Esophagus muscularis mucosa (tissue), 4 donors: ENCODE data around the gene PARP8. TPM values are rescaled to one million over a fixed set of nuclear protein-coding genes. Genes with fewer than 3 reads are reported as not detected.

ENCODE experiments used
- DNase-seq: peaks from one replicate; pipeline ENCODE4 v3.0.0-alpha.2; 2017; ENCODE audit errors: extremely low spot score
- H3K27ac ChIP-seq, 4 donors: fragments of 200-600 bp; sonication (generic); replicated peaks in 1 of 4; 1 replicate in 3 of 4; 2 replicates in 1 of 4; pipeline ENCODE4 v1.5.1; 2016 to 2019; ENCODE audit warnings: mild to moderate bottlenecking in 1 of 4
- H3K27me3 ChIP-seq, 4 donors: fragments of 200-600 bp; sonication (generic); one replicate each; pipeline versions ENCODE4 v1.5.1 to v1.6.0; 2016 to 2019
- H3K36me3 ChIP-seq, 4 donors: fragments of 200-600 bp; sonication (generic); one replicate each; pipeline ENCODE4 v1.5.1; 2016 to 2019
- H3K4me1 ChIP-seq, 4 donors: fragments of 200-600 bp; sonication (generic); one replicate each; pipeline ENCODE4 v1.5.1; 2016 to 2019
- H3K4me3 ChIP-seq, 4 donors: fragments of 200-600 bp; sonication (generic); 1 replicate in 2 of 4; 2 replicates in 2 of 4; pipeline ENCODE4 v1.5.1; 2016 to 2019; ENCODE audit warnings: mild to moderate bottlenecking in 4 of 4, moderate library complexity in 1 of 4
- H3K9me3 ChIP-seq, 4 donors: fragments of 200-600 bp; sonication (generic); 1 replicate in 3 of 4; 2 replicates in 1 of 4; pipeline ENCODE4 v1.5.1; 2016 to 2019
- CTCF ChIP-seq, 3 experiments: fragments of 200-600 bp in 2 of 3; fragments of 450-650 bp in 1 of 3; sonication (generic) in 2 of 3; IDR thresholded peaks; one replicate each; pipeline ENCODE4 v1.5.1; 2017 to 2019; ENCODE audit warnings: antibody characterized with exemption in 3 of 3, mild to moderate bottlenecking in 2 of 3, moderate library complexity in 1 of 3
- EP300 ChIP-seq: sonication (generic); formaldehyde crosslinking; IDR thresholded peaks from one replicate; pipeline ENCODE4 v1.6.1; 2017; ENCODE audit warnings: antibody characterized with exemption
- POLR2A ChIP-seq: fragments of 450-650 bp; IDR thresholded peaks from one replicate; pipeline ENCODE4 v1.6.1; 2017; ENCODE audit warnings: antibody characterized with exemption, moderate library complexity, mild to moderate bottlenecking, low read depth
- POLR2AphosphoS5 ChIP-seq, 2 donors: sonication (generic); formaldehyde crosslinking; IDR thresholded peaks; one replicate each; pipeline ENCODE4 v1.6.1; 2017; ENCODE audit warnings: antibody characterized with exemption in 2 of 2
- WGBS: methylation state at CpG from one replicate; pipeline ENCODE4 v1.1.5; 2018; 5-methylcytosine and 5-hydroxymethylcytosine counted together
- intact Hi-C: fragments of 100-400 bp; cut with DNase I; formaldehyde crosslinking; loops from one replicate; pipeline ENCODE4 v1.15.1; 2023
- total RNA-seq, 4 donors: library from RNA; depleted of rRNA; stranded (reverse); fragments of >200 nt; gene quantifications; one replicate each; pipeline versions ENCODE4 v1.1.0 to v1.2.1, GENCODE V29; 2016

Gene PARP8
- total RNA-seq, 4 donors from 2014 or later = 5.4 to 17.1 (median 9.7) TPM

- no peak overlapping the region for H3K27ac ChIP-seq
- 87% methylated on average over 1 of the region's 1 CpG for WGBS
- H3K4me1 ChIP-seq = no peaks in the 10 kb centered on the region
Measured at GRCh38 chr5:50875002-50875344, 208.5 kb downstream of the PARP8 start.

GRCh38 chr5:50878470-50878869 is 212.0 kb downstream of the PARP8 start:
- TF ChIP-seq EP300 (no peak), POLR2AphosphoS5 (IDR thresholded peaks at IDR 0.05) (no peak), POLR2A (no peak), CTCF (IDR thresholded peaks at IDR 0.05) (no peak)
- DNase-seq = no peak
- H3K36me3 ChIP-seq = no peaks in the 10 kb centered on the region
- H3K9me3 ChIP-seq = no peaks in the 10 kb centered on the region
- H3K27me3 ChIP-seq = no peaks in the 10 kb centered on the region
- H3K27ac ChIP-seq = no peak overlapping the region
- 86% methylated on average over 2 of the region's 2 CpGs for WGBS
- intact Hi-C loops = no loop called here
- no peaks in the 10 kb centered on the region for H3K4me1 ChIP-seq
- no peak overlapping the region for H3K4me3 ChIP-seq

More at GRCh38 chr5:50875002-50875344, 208.5 kb downstream of the PARP8 start:
- H3K4me3 ChIP-seq = no peak overlapping the region
- no peaks in the 10 kb centered on the region for H3K27me3 ChIP-seq
- TF ChIP-seq POLR2AphosphoS5 (IDR thresholded peaks at IDR 0.05) = no peak
- TF ChIP-seq POLR2A = no peak
- no peak for TF ChIP-seq CTCF (IDR thresholded peaks at IDR 0.05)
- no peak for TF ChIP-seq EP300
- DNase-seq = no peak
- H3K9me3 ChIP-seq = no peaks in the 10 kb centered on the region
- intact Hi-C loops = no loop called here
- no peaks in the 10 kb centered on the region for H3K36me3 ChIP-seq

DNA sequence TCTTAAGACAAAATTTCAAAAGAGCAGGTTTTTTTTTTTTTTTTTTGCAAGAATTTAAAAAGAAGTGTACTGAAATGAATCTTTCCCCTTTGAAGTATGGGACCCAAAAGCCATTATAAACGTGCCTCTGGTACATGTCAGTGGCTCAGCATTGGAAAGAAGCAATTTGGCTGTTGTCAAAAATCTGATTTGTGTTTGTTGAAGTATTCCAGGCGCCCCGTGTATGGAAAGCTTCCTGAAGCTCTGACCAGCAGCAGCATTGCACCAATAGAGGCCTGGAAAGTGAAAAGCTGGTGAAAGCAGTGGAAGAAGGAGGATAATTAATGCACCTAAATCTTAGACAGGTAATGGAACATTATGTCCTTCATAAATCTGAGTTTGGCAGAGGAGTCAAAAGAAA is 215.0 kb downstream of the PARP8 start:
- intact Hi-C loops = no loop called here
- Histone ChIP-seq H3K9me3 (no peaks in the 10 kb centered on the region), H3K36me3 (no peaks in the 10 kb centered on the region), H3K27ac (no peak overlapping the region), H3K4me1 (no peaks in the 10 kb centered on the region), H3K27me3 (no peaks in the 10 kb centered on the region), H3K4me3 (no peak overlapping the region)
- TF ChIP-seq CTCF (IDR thresholded peaks at IDR 0.05) (no peak), EP300 (no peak), POLR2AphosphoS5 (IDR thresholded peaks at IDR 0.05) (no peak), POLR2A (no peak)
- WGBS = 44% methylated on average over 3 of the region's 3 CpGs
- DNase-seq = no peak

GRCh38 chr5:50886657-50887345 is 220.4 kb downstream of the PARP8 start:
- no peaks in the 10 kb centered on the region for H3K27me3 ChIP-seq
- TF ChIP-seq POLR2AphosphoS5 (IDR thresholded peaks at IDR 0.05) = no peak
- no peak for TF ChIP-seq EP300
- no peak for TF ChIP-seq POLR2A
- TF ChIP-seq CTCF (IDR thresholded peaks at IDR 0.05) = no peak
- H3K9me3 ChIP-seq = no peaks in the 10 kb centered on the region
- H3K27ac ChIP-seq = no peak overlapping the region
- H3K4me3 ChIP-seq = no peak overlapping the region
- DNase-seq = no peak
- 44% methylated on average over 2 of the region's 2 CpGs for WGBS
- intact Hi-C loops = no loop called here
- H3K4me1 ChIP-seq = no peaks in the 10 kb centered on the region
- no peaks in the 10 kb centered on the region for H3K36me3 ChIP-seq
